GM23338 (cell line): Measurements from ENCODE around the gene GLCCI1. TPM values are rescaled to one million over a fixed set of nuclear protein-coding genes. Genes with fewer than 3 reads are reported as not detected.
A peak's percentile ranks its signal among the peaks of the same experiment; 100 is the strongest.

Experiments
- ATAC-seq: fragments of 200-7000 bp; cut with Tn5 transposase; 3 replicates; pipeline ENCODE4 v1.9.1; 2020
- DNase-seq: peaks from one replicate; pipeline ENCODE4 v3.0.0-alpha.2; 2015; ENCODE audit warnings: low spot score
- H2AFZ ChIP-seq: fragments of 200-600 bp; sonication (generic); 2 replicates; pipeline ENCODE4 v1.8.0; 2016; ENCODE audit warnings: antibody characterized with exemption, mild to moderate bottlenecking, moderate library complexity
- H3F3A ChIP-seq: fragments of 200-600 bp; sonication (generic); replicated peaks from 2 replicates; pipeline ENCODE4 v1.8.0; 2017; ENCODE audit warnings: antibody characterized with exemption, mixed run types, low read depth
- H3K27ac ChIP-seq: fragments of 200-600 bp; sonication (generic); 2 replicates; pipeline ENCODE4 v1.6.1; 2016; ENCODE audit warnings: low read depth
- H3K27me3 ChIP-seq: fragments of 200-600 bp; sonication (generic); 2 replicates; pipeline ENCODE4 v1.8.0; 2016; ENCODE audit warnings: mild to moderate bottlenecking, mixed run types, moderate library complexity; ENCODE audit not compliant: insufficient read depth
- H3K36me3 ChIP-seq: fragments of 200-600 bp; sonication (generic); 2 replicates; pipeline ENCODE4 v1.8.0; 2016; ENCODE audit warnings: mild to moderate bottlenecking; ENCODE audit not compliant: insufficient read depth
- H3K4me1 ChIP-seq: fragments of 200-600 bp; sonication (generic); 2 replicates; pipeline ENCODE4 v1.8.0; 2016; ENCODE audit warnings: mild to moderate bottlenecking, moderate library complexity; ENCODE audit not compliant: insufficient read depth
- H3K4me2 ChIP-seq: fragments of 200-600 bp; sonication (generic); 2 replicates; pipeline ENCODE4 v1.7.1; 2017; ENCODE audit warnings: mixed run types
- H3K4me3 ChIP-seq: fragments of 200-600 bp; sonication (generic); 2 replicates; pipeline ENCODE4 v1.6.1; 2016; ENCODE audit warnings: mixed run types
- H3K79me2 ChIP-seq: fragments of 200-600 bp; sonication (generic); replicated peaks from 2 replicates; pipeline ENCODE4 v1.8.0; 2017; ENCODE audit warnings: mild to moderate bottlenecking; ENCODE audit not compliant: insufficient read depth
- H3K9me2 ChIP-seq: fragments of 200-600 bp; sonication (generic); 2 replicates; pipeline ENCODE4 v1.8.0; 2017; ENCODE audit not compliant: insufficient read depth
- H4K20me1 ChIP-seq: fragments of 200-600 bp; sonication (generic); replicated peaks from 2 replicates; pipeline ENCODE4 v1.8.0; 2017; ENCODE audit warnings: mild to moderate bottlenecking; ENCODE audit not compliant: insufficient read depth
- H3K27ac Mint-ChIP-seq: 2 replicates; pipeline ENCODE4 v1.8.0; 2020; ENCODE audit warnings: inconsistent platforms, mild to moderate bottlenecking, moderate library complexity, mixed read lengths
- H3K27me3 Mint-ChIP-seq: 3 replicates; pipeline ENCODE4 v1.8.0; 2022; ENCODE audit warnings: low read depth, mild to moderate bottlenecking, moderate library complexity, mixed read lengths, inconsistent platforms; ENCODE audit not compliant: insufficient read depth, poor library complexity
- H3K36me3 Mint-ChIP-seq: 3 replicates; pipeline ENCODE4 v1.8.0; 2021; ENCODE audit warnings: low read depth, mild to moderate bottlenecking, inconsistent platforms, moderate library complexity, mixed read lengths
- H3K4me1 Mint-ChIP-seq: 3 replicates; pipeline ENCODE4 v1.8.0; 2020; ENCODE audit warnings: mild to moderate bottlenecking, inconsistent platforms, mixed read lengths
- H3K4me3 Mint-ChIP-seq: 3 replicates; pipeline ENCODE4 v1.8.0; 2021; ENCODE audit warnings: moderate library complexity, mild to moderate bottlenecking, inconsistent platforms, mixed read lengths
- H3K9me3 Mint-ChIP-seq: 3 replicates; pipeline ENCODE4 v1.8.0; 2020; ENCODE audit warnings: moderate library complexity, mild to moderate bottlenecking, inconsistent platforms, mixed read lengths
- CREB1 ChIP-seq: fragments of 250-450 bp; sonication (Bioruptor Pico); IDR thresholded peaks from 2 replicates; pipeline ENCODE4 v1.5.0; 2020; ENCODE audit warnings: low read depth, mild to moderate bottlenecking, moderate library complexity
- CTCF ChIP-seq, 2 experiments: fragments of 200-600 bp in 1 of 2; sonication (generic) in 1 of 2; conservative IDR thresholded peaks; 2 replicates each; pipeline versions ENCODE4 v1.5.1 to v1.6.1; 2016 to 2017; ENCODE audit warnings: antibody characterized with exemption in 2 of 2, low read depth in 2 of 2, mild to moderate bottlenecking in 2 of 2, moderate library complexity in 1 of 2
- EZH2 ChIP-seq: fragments of 200-600 bp; sonication (generic); IDR thresholded peaks from one replicate; pipeline ENCODE4 v1.8.0; 2017; ENCODE audit warnings: antibody characterized with exemption, mild to moderate bottlenecking, low read depth; ENCODE audit not compliant: unreplicated experiment
- POLR2AphosphoS5 ChIP-seq: IDR thresholded peaks from 2 replicates; pipeline ENCODE4 v1.6.1; 2016; ENCODE audit warnings: antibody characterized with exemption, low read depth
- REST ChIP-seq: IDR thresholded peaks from one replicate; pipeline ENCODE4 v1.6.1; 2018; ENCODE audit warnings: antibody characterized with exemption; ENCODE audit not compliant: unreplicated experiment
- STAT1 ChIP-seq: IDR thresholded peaks from one replicate; pipeline ENCODE4 v1.6.1; 2016; ENCODE audit warnings: antibody characterized with exemption; ENCODE audit not compliant: unreplicated experiment
- polyA plus RNA-seq: library from polyadenylated mRNA; unstranded; fragments of >200 nt; fragmentation: Nextera tagmentation; extraction: Ambion mirVana; gene quantifications from 2 replicates; pipeline ENCODE4 v1.2.1, GENCODE V29; 2016
- total RNA-seq: library from RNA; depleted of rRNA; stranded (reverse); fragments of >200 nt; shearing (Covaris generic); gene quantifications from 2 replicates; pipeline ENCODE4 v1.2.3, GENCODE V29; 2014

Gene GLCCI1
- total and polyA plus RNA-seq, 2 experiments from 2014 or later = 15.0 to 15.7 TPM

- H3K27me3 Mint-ChIP-seq = peaks cover 2% of the 10 kb centered on the region
- DNase-seq (no peak), ATAC-seq (no peak)
- no peaks in the 10 kb centered on the region for H4K20me1 ChIP-seq
- no peak overlapping the region for H2AFZ ChIP-seq
- H3K9me3 Mint-ChIP-seq = no peaks in the 10 kb centered on the region
- H3K4me1 ChIP-seq = no peaks in the 10 kb centered on the region
- no peaks in the 10 kb centered on the region for H3K79me2 ChIP-seq
- H3K27ac ChIP-seq = no peak overlapping the region
- no peaks in the 10 kb centered on the region for H3K27me3 ChIP-seq
- no peak for TF ChIP-seq STAT1
- TF ChIP-seq REST = no peak
- no peak for TF ChIP-seq CREB1 (CRISPR knock-in tag)
- TF ChIP-seq POLR2AphosphoS5 = no peak
- H3K4me2 ChIP-seq = no peak overlapping the region
- H3K36me3 Mint-ChIP-seq = no peaks in the 10 kb centered on the region
- H3F3A ChIP-seq = no peaks in the 10 kb centered on the region
- no peak overlapping the region for H3K4me3 ChIP-seq
- H3K36me3 ChIP-seq = no peaks in the 10 kb centered on the region
- peaks cover 7% of the 10 kb centered on the region; the same call in 2 of the 3 replicates for H3K4me1 Mint-ChIP-seq
- no peak overlapping the region for H3K27ac Mint-ChIP-seq
- H3K4me3 Mint-ChIP-seq = no peak overlapping the region
- no peaks in the 10 kb centered on the region for H3K9me2 ChIP-seq
Measured at GRCh38 chr7:7943951-7944350, 24.6 kb upstream of the GLCCI1 start.

- Histone ChIP-seq H3K79me2 (no peaks in the 10 kb centered on the region), H3K4me3 (no peak overlapping the region), H4K20me1 (no peaks in the 10 kb centered on the region), H3K4me1 (no peaks in the 10 kb centered on the region), H3K4me2 (no peak overlapping the region), H3K27me3 (no peaks in the 10 kb centered on the region), H2AFZ (no peak overlapping the region), H3K9me2 (no peaks in the 10 kb centered on the region), H3K36me3 (no peaks in the 10 kb centered on the region), H3K27ac (no peak overlapping the region), H3F3A (no peaks in the 10 kb centered on the region)
- DNase-seq (no peak), ATAC-seq (peak; percentile 85)
- TF ChIP-seq EZH2 (no peak), REST (no peak), CTCF (conservative IDR thresholded peaks at IDR 0.05; ENCODE audit: low read depth in 2 of 2) (0 out of 4 replicates have a peak, but pooled peaks of 1 of the 2 experiments have one; percentile 12)
- no peaks in the 10 kb centered on the region for H3K36me3 Mint-ChIP-seq
- H3K27ac Mint-ChIP-seq = no peak overlapping the region; the same call in 1 of the 2 replicates
- no peaks in the 10 kb centered on the region for H3K9me3 Mint-ChIP-seq
- H3K4me3 Mint-ChIP-seq = no peak overlapping the region
- H3K27me3 Mint-ChIP-seq = peaks cover 2% of the 10 kb centered on the region
- H3K4me1 Mint-ChIP-seq = peaks cover 7% of the 10 kb centered on the region; the same call in 2 of the 3 replicates
Measured at GRCh38 chr7:7944619-7945282, 23.8 kb upstream of the GLCCI1 start.
